ENCODE data around the gene PPP3CA.

The PPP3CA gene

DNA sequence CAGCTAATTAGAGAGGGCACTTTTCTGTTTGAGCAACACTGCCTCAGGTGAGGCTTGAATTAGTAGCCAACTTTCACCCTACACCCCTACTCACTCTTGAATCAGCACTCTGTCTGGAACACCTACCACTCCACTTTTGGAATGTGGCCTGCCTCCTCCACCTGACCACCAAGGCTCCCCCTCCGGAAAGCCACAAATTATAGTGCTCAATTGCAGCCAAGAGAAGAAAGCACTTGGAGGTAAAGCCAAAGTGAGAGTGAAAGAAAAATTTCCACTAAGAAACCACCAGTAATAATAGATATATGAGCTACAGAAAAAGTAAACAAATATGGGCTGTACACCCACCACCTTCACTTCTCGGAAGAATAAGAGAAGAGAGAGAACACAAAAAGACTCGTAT, 41.1 kb downstream of the PPP3CA start:
- DNase-seq (ENCODE audit: low read depth): no peak
- TF ChIP-seq MYC (IDR thresholded peaks at IDR 0.05; ENCODE audit: low read depth, low read length) (no peak), CTCF (IDR thresholded peaks at IDR 0.05; ENCODE audit: low read depth, low read length) (no peak), POLR2A (IDR thresholded peaks at IDR 0.05; ENCODE audit: extremely low read depth, insufficient read length) (no peak)
- TF ChIP-seq, protein P1, sequence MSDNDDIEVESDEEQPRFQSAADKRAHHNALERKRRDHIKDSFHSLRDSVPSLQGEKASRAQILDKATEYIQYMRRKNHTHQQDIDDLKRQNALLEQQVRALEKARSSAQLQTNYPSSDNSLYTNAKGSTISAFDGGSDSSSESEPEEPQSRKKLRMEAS (IDR thresholded peaks at IDR 0.05; ENCODE audit: low read depth, low read length): no peak
- H3K4me3 ChIP-seq (ENCODE audit: low read depth, low read length): no peak overlapping the region

GRCh38 chr4:101304916-101305315, 42.4 kb downstream of the PPP3CA start:
- H3K4me3 ChIP-seq (ENCODE audit: low read depth, low read length): no peak overlapping the region
- no peak for TF ChIP-seq MYC (IDR thresholded peaks at IDR 0.05; ENCODE audit: low read depth, low read length)
- TF ChIP-seq CTCF (IDR thresholded peaks at IDR 0.05; ENCODE audit: low read depth, low read length): no peak
- no peak for TF ChIP-seq POLR2A (IDR thresholded peaks at IDR 0.05; ENCODE audit: extremely low read depth, insufficient read length)
- TF ChIP-seq, protein P1 (IDR thresholded peaks at IDR 0.05; ENCODE audit: low read depth, low read length): no peak

DNA sequence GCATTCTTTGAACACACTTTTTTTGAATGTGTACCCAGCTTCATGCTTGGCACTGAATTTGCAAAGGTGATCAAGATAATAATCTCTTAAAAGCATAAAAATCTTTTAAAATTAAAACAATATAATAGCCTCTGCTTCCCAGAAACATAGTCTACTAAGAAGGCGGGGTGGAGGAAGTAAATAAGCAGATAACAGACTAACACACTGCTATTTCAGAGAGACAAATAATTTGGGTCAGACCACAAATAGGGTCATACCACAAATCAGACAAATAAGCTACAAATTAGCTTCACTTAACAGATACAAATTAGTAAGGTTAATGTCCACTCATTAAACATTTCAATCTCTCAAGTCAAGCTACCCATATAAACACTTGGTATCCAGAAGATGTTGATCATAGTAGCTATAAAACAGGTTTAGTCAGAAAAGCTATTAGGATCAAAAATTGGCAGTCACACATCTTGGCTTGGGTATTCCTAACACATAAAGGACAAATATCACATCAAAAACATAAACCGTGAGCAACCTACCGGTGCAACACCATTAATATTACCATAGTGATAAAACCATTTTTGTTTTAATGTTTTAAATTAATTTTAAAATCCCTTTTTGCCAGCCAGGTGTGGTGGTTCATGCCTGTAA, 47.3 kb downstream of the PPP3CA start:
- TF ChIP-seq MYC (IDR thresholded peaks at IDR 0.05; ENCODE audit: low read depth, low read length): no peak
- no peak for TF ChIP-seq POLR2A (IDR thresholded peaks at IDR 0.05; ENCODE audit: extremely low read depth, insufficient read length)
- TF ChIP-seq CTCF (IDR thresholded peaks at IDR 0.05; ENCODE audit: low read depth, low read length): no peak
- TF ChIP-seq, protein P1 (IDR thresholded peaks at IDR 0.05; ENCODE audit: low read depth, low read length): no peak
- DNase-seq (ENCODE audit: low read depth): no peak
- H3K4me3 ChIP-seq (ENCODE audit: low read depth, low read length): no peak overlapping the region

More at GRCh38 chr4:101304916-101305315, 42.4 kb downstream of the PPP3CA start:
- DNase-seq (ENCODE audit: low read depth): no peak

DNA sequence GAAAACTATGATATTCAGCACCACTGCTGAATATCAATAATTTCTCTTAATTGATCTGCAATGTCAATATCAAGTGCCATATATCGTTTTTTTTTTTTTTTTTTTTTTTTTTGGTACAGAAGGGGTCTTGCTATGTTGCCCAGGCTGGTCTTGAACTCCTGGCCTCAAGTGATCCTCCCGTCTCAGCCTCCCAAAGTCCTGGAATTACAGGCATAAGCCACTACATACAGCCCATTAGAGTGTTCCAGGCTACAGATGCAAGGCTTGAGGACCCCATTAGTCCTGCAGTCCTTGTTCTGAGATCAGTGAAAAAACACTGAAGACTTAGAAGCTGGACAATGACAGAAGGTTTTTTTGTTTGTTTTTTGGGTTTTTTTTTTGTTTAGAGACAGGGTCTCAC, 48.3 kb downstream of the PPP3CA start:
- TF ChIP-seq POLR2A (IDR thresholded peaks at IDR 0.05; ENCODE audit: extremely low read depth, insufficient read length) (no peak), CTCF (IDR thresholded peaks at IDR 0.05; ENCODE audit: low read depth, low read length) (no peak), MYC (IDR thresholded peaks at IDR 0.05; ENCODE audit: low read depth, low read length) (no peak)
- TF ChIP-seq, protein P1 (IDR thresholded peaks at IDR 0.05; ENCODE audit: low read depth, low read length): no peak
- no peak overlapping the region for H3K4me3 ChIP-seq (ENCODE audit: low read depth, low read length)
- no peak for DNase-seq (ENCODE audit: low read depth)

GRCh38 chr4:101295691-101296090, 51.6 kb downstream of the PPP3CA start:
- H3K4me3 ChIP-seq (ENCODE audit: low read depth, low read length): no peak overlapping the region
- DNase-seq (ENCODE audit: low read depth): no peak
- TF ChIP-seq CTCF (IDR thresholded peaks at IDR 0.05; ENCODE audit: low read depth, low read length): no peak
- TF ChIP-seq, protein P1 (IDR thresholded peaks at IDR 0.05; ENCODE audit: low read depth, low read length): no peak
- no peak for TF ChIP-seq POLR2A (IDR thresholded peaks at IDR 0.05; ENCODE audit: extremely low read depth, insufficient read length)
- TF ChIP-seq MYC (IDR thresholded peaks at IDR 0.05; ENCODE audit: low read depth, low read length): no peak

Measured in NB4 (cell line).